Adrenal gland (tissue), 12 donors: Measurements from ENCODE around the gene ETV3. TPM values are rescaled to one million over a fixed set of nuclear protein-coding genes. Genes with fewer than 3 reads are reported as not detected.

Source experiments
- DNase-seq, 7 donors: peaks; one replicate each; pipeline ENCODE4 v3.0.0-alpha.2; 2019 to 2020
- H3K27ac ChIP-seq, 5 donors: fragments of 200-600 bp; sonication (generic) in 4 of 5; 1 replicate in 3 of 5; 2 replicates in 2 of 5; pipeline versions ENCODE4 v1.5.1 to v1.8.0; 2016 to 2020; ENCODE audit warnings: mild to moderate bottlenecking in 1 of 5
- H3K27me3 ChIP-seq: fragments of 200-600 bp; 2 replicates; pipeline ENCODE4 v1.8.0; 2021
- H3K36me3 ChIP-seq, 2 donors: fragments of 200-600 bp; replicated peaks in 1 of 2; 1 replicate in 1 of 2; 2 replicates in 1 of 2; pipeline versions ENCODE4 v1.5.1 to v1.8.0; 2018 to 2022
- H3K4me1 ChIP-seq, 2 donors: fragments of 200-600 bp; replicated peaks in 1 of 2; 1 replicate in 1 of 2; 2 replicates in 1 of 2; pipeline versions ENCODE4 v1.5.1 to v1.8.0; 2018 to 2021
- H3K4me3 ChIP-seq, 4 donors: fragments of 200-600 bp; sonication (generic) in 3 of 4; one replicate each; pipeline ENCODE4 v1.5.1; 2016 to 2018
- H3K9me3 ChIP-seq, 3 donors: fragments of 200-600 bp; sonication (generic) in 1 of 3; replicated peaks in 1 of 3; 1 replicate in 2 of 3; 2 replicates in 1 of 3; pipeline versions ENCODE4 v1.5.1 to v1.8.0; 2016 to 2021
- CTCF ChIP-seq, 6 experiments: fragments of 450-650 bp in 4 of 6; fragments of 200-600 bp in 2 of 6; sonication (generic) in 1 of 6; IDR thresholded peaks; 1 replicate in 5 of 6; 2 replicates in 1 of 6; pipeline versions ENCODE4 v1.5.1 to v1.8.0; 2016 to 2021; ENCODE audit warnings: antibody characterized with exemption in 6 of 6, mild to moderate bottlenecking in 2 of 6, moderate library complexity in 1 of 6
- POLR2A ChIP-seq, 2 donors: fragments of 450-650 bp; IDR thresholded peaks; one replicate each; pipeline ENCODE4 v1.6.1; 2017; ENCODE audit warnings: antibody characterized with exemption in 2 of 2, mild to moderate bottlenecking in 2 of 2, moderate library complexity in 1 of 2
- WGBS, 4 donors: extraction: QIAGEN DNeasy Blood & Tissue Kit in 2 of 4; methylation state at CpG; one replicate each; pipeline versions ENCODE4 v1.1.5 to v1.1.7; 2013 to 2017; 5-methylcytosine and 5-hydroxymethylcytosine counted together
- intact Hi-C, 2 donors: fragments of 100-400 bp; cut with DNase I; formaldehyde crosslinking; loops; one replicate each; pipeline versions ENCODE4 v1.14.1 to v1.15.0; 2022 to 2023
- polyA plus RNA-seq, 3 donors: library from polyadenylated mRNA; stranded (reverse); fragments of 200-250 nt in 2 of 3; fragments of 350-450 nt in 1 of 3; fragmentation: Illumina TruSeq in 1 of 3; extraction: RNeasy Lipid Tissue Mini Kit (QIAGEN cat#74804) in 1 of 3; gene quantifications; one replicate each; pipeline ENCODE4 v1.2.3, GENCODE V29; 2013 to 2014
- total RNA-seq, 9 donors: library from RNA; depleted of rRNA in 4 of 9; stranded (reverse); fragments of >200 nt in 4 of 9; fragments of 120-200 nt in 1 of 9; fragmentation: NEBNext Ultra II Directional in 1 of 9; extraction: Animal tissue kit (Norgen Biotek cat#: 25700) in 1 of 9; gene quantifications; one replicate each; pipeline versions ENCODE4 v1.1.0 to v1.2.4, GENCODE V29; 2013 to 2023
- donor health status: healthy with polysubstance abuse.
- donor health status: Bipolar disorder and iron deficiency.
- donor health status: DM: yes; HTN: yes; CAD: no.
- donor health status: DM: no; HTN: no; CAD: no.
- donor health status: DM: no; HTN: no; CAD: no.
- donor health status: DM: yes; HTN: yes; CAD: no.

The ETV3 gene
- total and polyA plus RNA-seq, 12 donors = 3.3 to 18.7 (median 11.1) TPM

- intact Hi-C loops = no loop called here
- Histone ChIP-seq H3K36me3 (no peaks in the 10 kb centered on the region), H3K9me3 (no peaks in the 10 kb centered on the region), H3K27me3 (peaks cover 11% of the 10 kb centered on the region), H3K4me3 (no peak overlapping the region), H3K27ac (no peak overlapping the region), H3K4me1 (no peaks in the 10 kb centered on the region)
- TF ChIP-seq POLR2A (IDR thresholded peaks at IDR 0.05) (no peak), CTCF (IDR thresholded peaks at IDR 0.05) (no peak)
- 54 to 62% (median 55%) methylated on average over 5 of the region's 5 CpGs for WGBS, 4 donors
- DNase-seq = no peak
Observed at GRCh38 chr1:157166590-157166989, 28.4 kb upstream of the ETV3 start.

- peaks cover 6% of the 10 kb centered on the region for H3K27me3 ChIP-seq
- TF ChIP-seq POLR2A (IDR thresholded peaks at IDR 0.05) (no peak), CTCF (IDR thresholded peaks at IDR 0.05) (peak; percentile 62 to 90 (median 72))
- peak; percentile 63 to 85 (median 71) for DNase-seq
- no peaks in the 10 kb centered on the region for H3K4me1 ChIP-seq
- H3K27ac ChIP-seq = no peak overlapping the region
- no peaks in the 10 kb centered on the region for H3K36me3 ChIP-seq
- WGBS, 4 donors = 7 to 14% (median 12%) methylated on average over 21 of the region's 21 CpGs
- H3K4me3 ChIP-seq = no peak overlapping the region
- H3K9me3 ChIP-seq = no peaks in the 10 kb centered on the region
- intact Hi-C loops = no loop called here
Observed at GRCh38 chr1:157163273-157164127, 25.3 kb upstream of the ETV3 start.

- TF ChIP-seq CTCF (IDR thresholded peaks at IDR 0.05) (no peak), POLR2A (IDR thresholded peaks at IDR 0.05) (no peak)
- intact Hi-C loops = no loop called here
- WGBS, 4 donors = 95 to 97% (median 96%) methylated on average over 4 of the region's 4 CpGs
Observed at GRCh38 chr1:157162345-157162744, 24.1 kb upstream of the ETV3 start.

GRCh38 chr1:157161901-157162300 lies 23.7 kb upstream of the ETV3 start:
- no peaks in the 10 kb centered on the region for H3K4me1 ChIP-seq
- intact Hi-C loops = no loop called here
- WGBS, 4 donors = 76 to 96% (median 85%) methylated on average over 5 of the region's 5 CpGs
- H3K27me3 ChIP-seq = peaks cover 6% of the 10 kb centered on the region
- no peaks in the 10 kb centered on the region for H3K36me3 ChIP-seq
- H3K9me3 ChIP-seq = no peaks in the 10 kb centered on the region
- TF ChIP-seq CTCF (IDR thresholded peaks at IDR 0.05) (no peak), POLR2A (IDR thresholded peaks at IDR 0.05) (no peak)
- DNase-seq = no peak
- no peak overlapping the region for H3K27ac ChIP-seq
- H3K4me3 ChIP-seq = no peak overlapping the region

More at GRCh38 chr1:157162345-157162744, 24.1 kb upstream of the ETV3 start:
- Histone ChIP-seq H3K27me3 (peaks cover 6% of the 10 kb centered on the region), H3K27ac (no peak overlapping the region), H3K9me3 (no peaks in the 10 kb centered on the region), H3K36me3 (no peaks in the 10 kb centered on the region), H3K4me3 (no peak overlapping the region), H3K4me1 (no peaks in the 10 kb centered on the region)
- no peak for DNase-seq
